K562 (cell line): ENCODE measurements around the gene PDE11A. TPM values are rescaled to one million over a fixed set of nuclear protein-coding genes. Genes with fewer than 3 reads are reported as not detected.

Experiments
- ATF1 ChIP-seq, 2 experiments: fragments of 450-650 bp in 1 of 2; IDR thresholded peaks; 2 replicates each; pipeline ENCODE4 v1.6.1; 2016; ENCODE audit warnings: missing compliant biosample characterization in 1 of 2, missing genetic modification characterization in 1 of 2
- CREB3L1 ChIP-seq: fragments of 450-650 bp; IDR thresholded peaks from 2 replicates; pipeline ENCODE4 v1.6.1; 2014; ENCODE audit warnings: low read depth, mild to moderate bottlenecking, moderate library complexity, borderline replicate concordance
- CTBP1 ChIP-seq: fragments of 450-650 bp; IDR thresholded peaks from 2 replicates; pipeline ENCODE4 v1.6.1; 2016; ENCODE audit warnings: borderline replicate concordance
- DPF2 ChIP-seq: fragments of 450-650 bp; IDR thresholded peaks from 2 replicates; pipeline ENCODE4 v1.6.1; 2016
- ELF4 ChIP-seq: fragments of 450-650 bp; formaldehyde crosslinking; IDR thresholded peaks from 2 replicates; pipeline ENCODE4 v1.4.0; 2022; ENCODE audit warnings: missing genetic modification characterization
- GTF2A2 ChIP-seq: IDR thresholded peaks from 2 replicates; pipeline ENCODE4 v1.6.1; 2016; ENCODE audit warnings: mild to moderate bottlenecking, missing genetic modification characterization, missing compliant biosample characterization
- HDAC8 ChIP-seq: fragments of 450-650 bp; IDR thresholded peaks from 2 replicates; pipeline ENCODE4 v1.6.1; 2016; ENCODE audit warnings: mild to moderate bottlenecking, missing genetic modification characterization, moderate library complexity, missing compliant biosample characterization
- L3MBTL2 ChIP-seq: fragments of 450-650 bp; IDR thresholded peaks from 2 replicates; pipeline ENCODE4 v1.6.1; 2016; ENCODE audit warnings: mild to moderate bottlenecking, moderate library complexity
- MGA ChIP-seq: fragments of 450-650 bp; IDR thresholded peaks from 2 replicates; pipeline ENCODE4 v1.6.1; 2016; ENCODE audit warnings: mild to moderate bottlenecking, moderate library complexity
- NFRKB ChIP-seq: fragments of 450-650 bp; IDR thresholded peaks from 2 replicates; pipeline ENCODE4 v1.6.1; 2016; ENCODE audit warnings: low read depth
- PCBP2 ChIP-seq: fragments of 200-400 bp; formaldehyde crosslinking; IDR thresholded peaks from 2 replicates; pipeline ENCODE4 v1.6.1; 2018; ENCODE audit warnings: low read length, low read depth, mild to moderate bottlenecking, moderate library complexity; ENCODE audit not compliant: poor library complexity, severe bottlenecking
- RAD51 ChIP-seq: fragments of 450-650 bp; IDR thresholded peaks from 2 replicates; pipeline ENCODE4 v1.7.1; 2016; ENCODE audit warnings: low read depth, mild to moderate bottlenecking, borderline replicate concordance
- RHOXF2B ChIP-seq: fragments of 250-450 bp; sonication (Bioruptor Pico); conservative IDR thresholded peaks from 2 replicates; pipeline ENCODE4 v1.5.1; 2021
- SUPT5H ChIP-seq: fragments of 450-650 bp; IDR thresholded peaks from 2 replicates; pipeline ENCODE4 v1.6.1; 2016
- TRIM28 ChIP-seq: fragments of 450-650 bp; IDR thresholded peaks from 2 replicates; pipeline ENCODE4 v1.6.1; 2017
- ZBTB9 ChIP-seq: fragments of 450-650 bp; formaldehyde crosslinking; IDR thresholded peaks from 2 replicates; pipeline ENCODE4 v1.4.0; 2020; ENCODE audit warnings: mild to moderate bottlenecking, moderate library complexity
- polyA plus RNA-seq, 8 experiments: library from polyadenylated mRNA; depleted of rRNA in 4 of 8; stranded (reverse) in 5 of 8; unstranded in 3 of 8; fragments of >200 nt; fragmentation: Nextera tagmentation in 2 of 8; fragmentation: Illumina TruSeq in 1 of 8; extraction: Ambion mirVana in 2 of 8; extraction: Trizol in 1 of 8; gene quantifications; 2 replicates each; pipeline versions ENCODE4 v1.2.1 to v1.2.3, GENCODE V29; 2011 to 2014; ENCODE audit warnings: inconsistent platforms in 1 of 8, missing spikeins in 1 of 8
- total RNA-seq, 7 experiments: library from RNA; depleted of rRNA in 6 of 7; stranded (reverse); fragments of >200 nt in 6 of 7; fragmentation: Illumina TruSeq in 2 of 7; extraction: Trizol in 2 of 7; gene quantifications; 2 replicates each; pipeline versions ENCODE4 v1.2.1 to v1.2.3, GENCODE V29; 2011 to 2021; ENCODE audit warnings: low replicate concordance in 1 of 7

The PDE11A gene
- total and polyA plus RNA-seq, 9 of the 15 experiments (the other 6 are each of a cell fraction or from before 2014, with no cell fraction given) = 3.2 to 22.1 (median 5.7) TPM

- TF ChIP-seq MGA (peak; percentile 38; the same call in 1 of the 2 replicates), ZBTB9 (peak; percentile 78; the same call in 1 of the 2 replicates), SUPT5H (peak; percentile 66; the same call in 1 of the 2 replicates), RHOXF2B (CRISPR knock-in tag) (no peak), PCBP2 (no peak), ELF4 (CRISPR knock-in tag) (peak; percentile 32; the same call in 1 of the 2 replicates), CTBP1 (peak; percentile 84), ATF1 (CRISPR knock-in tag; IDR thresholded peaks at IDR 0.05) (no peak), ATF1 (tag; IDR thresholded peaks at IDR 0.05) (peak; percentile 70), NFRKB (peak; percentile 95), L3MBTL2 (peak; percentile 71), GTF2A2 (tag) (peak; percentile 41; the same call in 1 of the 2 replicates), RAD51 (no peak), CREB3L1 (peak; percentile 71), DPF2 (peak; percentile 92), TRIM28 (peak; percentile 38; the same call in 1 of the 2 replicates), HDAC8 (tag) (peak; percentile 18; the same call in 1 of the 2 replicates)
These were observed 99.8 kb downstream of the PDE11A start (continued) for GRCh38 chr2:177972782-177973181.
